HepG2 (cell line): Measurements from ENCODE around the gene RTBDN. TPM values are rescaled to one million over a fixed set of nuclear protein-coding genes. Genes with fewer than 3 reads are reported as not detected.

Experiments
- ARID4A ChIP-seq: sonication (generic); formaldehyde crosslinking; IDR thresholded peaks from 2 replicates; pipeline ENCODE4 v1.5.0; 2020; ENCODE audit warnings: mild to moderate bottlenecking, missing genetic modification reagents, borderline replicate concordance
- CENPX ChIP-seq: sonication (generic); formaldehyde crosslinking; IDR thresholded peaks from 2 replicates; pipeline ENCODE4 v1.9.0; 2021; ENCODE audit warnings: mild to moderate bottlenecking, missing genetic modification reagents, moderate library complexity
- ETV6 ChIP-seq: sonication (generic); formaldehyde crosslinking; conservative IDR thresholded peaks from 2 replicates; pipeline ENCODE4 v1.4.0; 2020; ENCODE audit warnings: missing genetic modification reagents
- IKZF1 ChIP-seq: fragments of 450-650 bp; IDR thresholded peaks from 2 replicates; pipeline ENCODE4 v1.7.1; 2016
- MAZ ChIP-seq, 2 experiments: sonication (generic) in 1 of 2; formaldehyde crosslinking in 1 of 2; IDR thresholded peaks; 2 replicates each; pipeline versions ENCODE4 v1.5.0 to v1.6.1; 2012 to 2020; ENCODE audit warnings: low read depth in 2 of 2, mild to moderate bottlenecking in 2 of 2, borderline replicate concordance in 1 of 2, improper control_type of control experiment in 1 of 2, low read length in 1 of 2, missing genetic modification reagents in 1 of 2, moderate library complexity in 1 of 2
- MTA3 ChIP-seq: sonication (generic); formaldehyde crosslinking; IDR thresholded peaks from 2 replicates; pipeline ENCODE4 v1.4.0; 2020; ENCODE audit warnings: missing genetic modification reagents
- MXI1 ChIP-seq: IDR thresholded peaks from 3 replicates; pipeline ENCODE4 v1.6.1; 2012; ENCODE audit warnings: low read depth, low read length, inconsistent platforms, borderline replicate concordance
- POLR2A ChIP-seq, 2 experiments: IDR thresholded peaks; 2 replicates each; pipeline ENCODE4 v1.6.1; 2011; ENCODE audit warnings: low read depth in 2 of 2, low read length in 2 of 2, mild to moderate bottlenecking in 1 of 2, moderate library complexity in 1 of 2; ENCODE audit not compliant: insufficient read depth in 1 of 2
- RBAK ChIP-seq: sonication (generic); formaldehyde crosslinking; IDR thresholded peaks from 2 replicates; pipeline ENCODE4 v1.5.1; 2020; ENCODE audit warnings: mild to moderate bottlenecking, missing genetic modification reagents
- SIN3A ChIP-seq: IDR thresholded peaks from 2 replicates; pipeline ENCODE4 v1.6.1; 2011; ENCODE audit warnings: low read depth, mild to moderate bottlenecking, control low read depth, low read length, borderline replicate concordance
- TAF1 ChIP-seq: sonication (generic); formaldehyde crosslinking; IDR thresholded peaks from 2 replicates; pipeline ENCODE4 v1.4.0; 2020; ENCODE audit warnings: missing genetic modification reagents
- TBX2 ChIP-seq: sonication (generic); formaldehyde crosslinking; IDR thresholded peaks from 2 replicates; pipeline ENCODE4 v1.5.0; 2020; ENCODE audit warnings: missing genetic modification reagents, mild to moderate bottlenecking, borderline replicate concordance
- TRIM24 ChIP-seq: sonication (generic); formaldehyde crosslinking; IDR thresholded peaks from 2 replicates; pipeline ENCODE4 v1.8.0; 2022; ENCODE audit warnings: mild to moderate bottlenecking, missing genetic modification reagents
- TSC22D2 ChIP-seq: sonication (generic); formaldehyde crosslinking; IDR thresholded peaks from 2 replicates; pipeline ENCODE4 v1.5.1; 2020; ENCODE audit warnings: missing genetic modification reagents, mild to moderate bottlenecking, borderline replicate concordance
- ZBTB14 ChIP-seq: sonication (generic); formaldehyde crosslinking; IDR thresholded peaks from 2 replicates; pipeline ENCODE4 v1.4.0; 2020; ENCODE audit warnings: missing genetic modification reagents
- ZBTB38 ChIP-seq: sonication (generic); formaldehyde crosslinking; IDR thresholded peaks from 2 replicates; pipeline ENCODE4 v1.5.1; 2020; ENCODE audit warnings: mild to moderate bottlenecking, missing genetic modification reagents
- ZNF446 ChIP-seq: sonication (generic); formaldehyde crosslinking; IDR thresholded peaks from 2 replicates; pipeline ENCODE4 v1.5.0; 2020; ENCODE audit warnings: mild to moderate bottlenecking, missing genetic modification reagents
- ZNF672 ChIP-seq: sonication (generic); formaldehyde crosslinking; IDR thresholded peaks from 2 replicates; pipeline ENCODE4 v1.8.1; 2022; ENCODE audit warnings: missing genetic modification reagents
- ZNF776 ChIP-seq: sonication (generic); formaldehyde crosslinking; IDR thresholded peaks from 2 replicates; pipeline ENCODE4 v1.4.0; 2020; ENCODE audit warnings: mild to moderate bottlenecking, missing genetic modification reagents
- polyA plus RNA-seq, 8 experiments: library from polyadenylated mRNA; depleted of rRNA in 3 of 8; stranded (reverse) in 7 of 8; unstranded in 1 of 8; fragments of >200 nt; fragmentation: Illumina TruSeq in 4 of 8; extraction: Trizol in 4 of 8; gene quantifications; 2 replicates each; pipeline versions ENCODE4 v1.2.1 to v1.2.3, GENCODE V29; 2011 to 2016; ENCODE audit warnings: low read depth in 4 of 8, missing spikeins in 1 of 8, mixed read lengths in 1 of 8; ENCODE audit not compliant: insufficient read depth in 1 of 8
- total RNA-seq, 5 experiments: library from RNA; depleted of rRNA; stranded (reverse); fragments of >200 nt; fragmentation: Illumina TruSeq; extraction: Trizol; gene quantifications; 2 replicates each; pipeline ENCODE4 v1.2.3, GENCODE V29; 2016; ENCODE audit warnings: low read depth in 1 of 5
- TF ChIP-seq, protein P1 (sequence below): sonication (generic); formaldehyde crosslinking; IDR thresholded peaks from 2 replicates; pipeline ENCODE4 v1.4.0; 2020; ENCODE audit warnings: missing genetic modification reagents

The RTBDN gene
- total and polyA plus RNA-seq, 2 of the 13 experiments (the other 11 are each of a cell fraction or from before 2014, with no cell fraction given) = 0.27 to 0.48 TPM

DNA sequence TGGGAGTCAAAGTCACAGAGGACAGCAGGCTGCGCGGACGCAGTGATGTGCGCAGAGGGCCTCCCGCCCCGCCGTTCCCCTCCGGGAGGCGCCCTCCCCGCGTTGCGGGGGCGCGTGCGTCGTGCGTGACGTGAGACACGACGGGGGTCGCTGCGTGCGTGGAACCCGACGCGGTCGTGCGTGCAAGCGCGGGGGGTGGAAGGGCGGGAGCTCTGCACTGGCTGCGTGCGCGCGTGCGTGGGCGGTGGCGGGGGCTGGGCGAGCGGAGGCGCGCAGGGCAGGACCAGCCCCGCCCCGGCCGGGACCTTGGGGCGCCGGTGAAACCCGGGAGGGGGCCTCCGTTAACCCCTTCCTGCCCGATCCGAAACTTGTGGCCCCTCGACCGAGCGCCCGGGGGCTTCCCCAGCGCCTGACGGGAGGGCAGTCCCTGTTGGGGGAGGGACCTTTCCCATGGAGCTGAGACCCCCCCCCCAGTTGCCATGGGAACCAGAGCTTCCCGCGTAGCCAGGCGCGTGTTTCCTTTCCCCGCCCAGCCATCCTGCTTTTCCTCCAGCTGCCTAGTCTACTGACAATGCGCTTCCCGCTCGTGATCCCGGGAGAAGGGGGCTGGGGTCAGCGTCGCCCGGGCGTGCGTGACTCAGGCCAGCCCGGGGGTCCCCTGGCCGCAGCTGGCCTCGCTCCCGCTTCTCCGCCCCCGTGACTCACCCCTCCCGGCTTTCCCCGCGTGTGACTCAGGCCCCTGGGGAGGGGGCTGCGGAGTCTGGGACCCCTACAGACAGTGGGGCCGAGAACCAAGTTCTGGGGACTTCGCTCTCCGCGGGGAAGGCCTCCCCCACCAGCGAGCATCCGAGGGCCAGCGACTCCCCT lies 51.7 kb downstream of the RTBDN start (continued):
- peak; percentile 58 for TF ChIP-seq ARID4A (CRISPR knock-in tag)
- 0 out of 2 replicates have a peak, but pooled peaks have one; percentile 53 for TF ChIP-seq ZBTB38 (CRISPR knock-in tag)
- peak; percentile 78 for TF ChIP-seq ZBTB14 (CRISPR knock-in tag)
- TF ChIP-seq MTA3 (CRISPR knock-in tag) = no peak
- peak; percentile 34; the same call in 1 of the 2 replicates for TF ChIP-seq ZNF776 (CRISPR knock-in tag)
- no peak for TF ChIP-seq ZNF446 (CRISPR knock-in tag)
- 0 out of 2 replicates have a peak, but pooled peaks have one; percentile 66 for TF ChIP-seq SIN3A
- peak; percentile 11; the same call in 1 of the 2 replicates for TF ChIP-seq TAF1 (CRISPR knock-in tag)
- TF ChIP-seq TBX2 = peak; percentile 64; the same call in 1 of the 2 replicates
- peak; percentile 52; the same call in 1 of the 3 replicates for TF ChIP-seq MXI1
- TF ChIP-seq RBAK (CRISPR knock-in tag) = no peak
- TF ChIP-seq ZNF672 (CRISPR knock-in tag) = no peak
- no peak for TF ChIP-seq TSC22D2
- no peak for TF ChIP-seq POLR2A (IDR thresholded peaks at IDR 0.05; ENCODE audit: insufficient read depth in 1 of 2, low read depth in 2 of 2, low read length in 2 of 2)
- TF ChIP-seq, protein P1, sequence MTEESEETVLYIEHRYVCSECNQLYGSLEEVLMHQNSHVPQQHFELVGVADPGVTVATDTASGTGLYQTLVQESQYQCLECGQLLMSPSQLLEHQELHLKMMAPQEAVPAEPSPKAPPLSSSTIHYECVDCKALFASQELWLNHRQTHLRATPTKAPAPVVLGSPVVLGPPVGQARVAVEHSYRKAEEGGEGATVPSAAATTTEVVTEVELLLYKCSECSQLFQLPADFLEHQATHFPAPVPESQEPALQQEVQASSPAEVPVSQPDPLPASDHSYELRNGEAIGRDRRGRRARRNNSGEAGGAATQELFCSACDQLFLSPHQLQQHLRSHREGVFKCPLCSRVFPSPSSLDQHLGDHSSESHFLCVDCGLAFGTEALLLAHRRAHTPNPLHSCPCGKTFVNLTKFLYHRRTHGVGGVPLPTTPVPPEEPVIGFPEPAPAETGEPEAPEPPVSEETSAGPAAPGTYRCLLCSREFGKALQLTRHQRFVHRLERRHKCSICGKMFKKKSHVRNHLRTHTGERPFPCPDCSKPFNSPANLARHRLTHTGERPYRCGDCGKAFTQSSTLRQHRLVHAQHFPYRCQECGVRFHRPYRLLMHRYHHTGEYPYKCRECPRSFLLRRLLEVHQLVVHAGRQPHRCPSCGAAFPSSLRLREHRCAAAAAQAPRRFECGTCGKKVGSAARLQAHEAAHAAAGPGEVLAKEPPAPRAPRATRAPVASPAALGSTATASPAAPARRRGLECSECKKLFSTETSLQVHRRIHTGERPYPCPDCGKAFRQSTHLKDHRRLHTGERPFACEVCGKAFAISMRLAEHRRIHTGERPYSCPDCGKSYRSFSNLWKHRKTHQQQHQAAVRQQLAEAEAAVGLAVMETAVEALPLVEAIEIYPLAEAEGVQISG (CRISPR knock-in tag) = no peak
- TF ChIP-seq CENPX (CRISPR knock-in tag) = no peak
- TF ChIP-seq MAZ (IDR thresholded peaks at IDR 0.05; ENCODE audit: borderline replicate concordance, low read depth, low read length) = no peak
- TF ChIP-seq MAZ (CRISPR knock-in tag; IDR thresholded peaks at IDR 0.05; ENCODE audit: low read depth) = peak; percentile 68; the same call in 1 of the 2 replicates
- TF ChIP-seq TRIM24 (CRISPR knock-in tag) = no peak
- TF ChIP-seq ETV6 = peak; percentile 57; the same call in 1 of the 2 replicates
- TF ChIP-seq IKZF1 = no peak
